Thyroid gland (tissue), 4 donors: ENCODE results near the gene UMODL1. TPM values are rescaled to one million over a fixed set of nuclear protein-coding genes. Genes with fewer than 3 reads are reported as not detected.

Source experiments
- DNase-seq, 2 donors: peaks; one replicate each; pipeline ENCODE4 v3.0.0-alpha.2; 2019
- H3K27ac ChIP-seq, 3 donors: fragments of 200-600 bp; sonication (generic); 1 replicate in 2 of 3; 2 replicates in 1 of 3; pipeline ENCODE4 v1.5.1; 2016 to 2019; ENCODE audit warnings: mild to moderate bottlenecking in 1 of 3, moderate library complexity in 1 of 3
- H3K27me3 ChIP-seq: fragments of 200-600 bp; sonication (generic); one replicate; pipeline ENCODE4 v1.5.1; 2019
- H3K36me3 ChIP-seq, 2 donors: fragments of 200-600 bp; sonication (generic); one replicate each; pipeline ENCODE4 v1.5.1; 2016 to 2019
- H3K4me1 ChIP-seq, 2 donors: fragments of 200-600 bp; sonication (generic); one replicate each; pipeline ENCODE4 v1.5.1; 2017 to 2019
- H3K4me3 ChIP-seq, 3 donors: fragments of 200-600 bp; sonication (generic); replicated peaks in 1 of 3; 1 replicate in 2 of 3; 2 replicates in 1 of 3; pipeline ENCODE4 v1.5.1; 2016; ENCODE audit warnings: mild to moderate bottlenecking in 1 of 3
- H3K9me3 ChIP-seq: fragments of 200-600 bp; sonication (generic); one replicate; pipeline ENCODE4 v1.5.1; 2017
- CTCF ChIP-seq, 6 experiments: fragments of 200-600 bp in 3 of 6; fragments of 450-650 bp in 3 of 6; sonication (generic) in 3 of 6; IDR thresholded peaks; one replicate each; pipeline ENCODE4 v1.5.1; 2016 to 2019; ENCODE audit warnings: antibody characterized with exemption in 6 of 6, mild to moderate bottlenecking in 2 of 6, inconsistent platforms in 1 of 6, moderate library complexity in 1 of 6
- POLR2A ChIP-seq, 2 donors: fragments of 450-650 bp; IDR thresholded peaks; one replicate each; pipeline ENCODE4 v1.6.1; 2017; ENCODE audit warnings: antibody characterized with exemption in 2 of 2, mild to moderate bottlenecking in 2 of 2, moderate library complexity in 1 of 2
- WGBS, 2 donors: methylation state at CpG; one replicate each; pipeline ENCODE4 v1.1.5; 2017; 5-methylcytosine and 5-hydroxymethylcytosine counted together
- intact Hi-C: fragments of 100-400 bp; cut with DNase I; formaldehyde crosslinking; loops from one replicate; pipeline ENCODE4 v1.15.1; 2023
- total RNA-seq, 4 donors: library from RNA; depleted of rRNA; stranded (reverse); fragments of >200 nt; gene quantifications; one replicate each; pipeline ENCODE4 v1.2.3, GENCODE V29; 2016

UMODL1 gene
- total RNA-seq, 4 donors from 2014 or later: not detected

- Histone ChIP-seq H3K4me3 (no peak overlapping the region), H3K9me3 (no peaks in the 10 kb centered on the region), H3K27ac (no peak overlapping the region), H3K36me3 (no peaks in the 10 kb centered on the region), H3K4me1 (peaks cover 0 to 10% of the 10 kb centered on the region in 2 donors), H3K27me3 (no peaks in the 10 kb centered on the region)
- intact Hi-C loops: no loop called here
- no peak for DNase-seq
- WGBS, 2 donors: 57 to 61% methylated on average over 2 of the region's 2 CpGs
- TF ChIP-seq POLR2A (IDR thresholded peaks at IDR 0.05) (no peak), CTCF (IDR thresholded peaks at IDR 0.05) (no peak)
Measured at GRCh38 chr21:42186591-42186990, 115.5 kb downstream of the UMODL1 start.

GRCh38 chr21:42187976-42188653 lies 117.0 kb downstream of the UMODL1 start:
- TF ChIP-seq POLR2A (IDR thresholded peaks at IDR 0.05) (no peak), CTCF (IDR thresholded peaks at IDR 0.05) (no peak)
- 69 to 75% methylated on average over 8 of the region's 8 CpGs for WGBS, 2 donors
- no peaks in the 10 kb centered on the region for H3K36me3 ChIP-seq
- peak in 1 of 2 donors; percentile 11 for DNase-seq
- H3K9me3 ChIP-seq: no peaks in the 10 kb centered on the region
- H3K4me1 ChIP-seq: peaks cover 0 to 10% of the 10 kb centered on the region in 2 donors
- H3K4me3 ChIP-seq: no peak overlapping the region
- intact Hi-C loops: no loop called here
- no peaks in the 10 kb centered on the region for H3K27me3 ChIP-seq
- peak overlapping the region in 2 of 3 donors; percentile 3 to 10 for H3K27ac ChIP-seq

GRCh38 chr21:42188663-42189062 lies 117.5 kb downstream of the UMODL1 start:
- no peak for TF ChIP-seq POLR2A (IDR thresholded peaks at IDR 0.05)
- no peak for TF ChIP-seq CTCF (IDR thresholded peaks at IDR 0.05)
- intact Hi-C loops: no loop called here
- no peak for DNase-seq
- WGBS, 2 donors: 80 to 92% methylated on average over 4 of the region's 4 CpGs
- H3K36me3 ChIP-seq: no peaks in the 10 kb centered on the region
- H3K27ac ChIP-seq: no peak overlapping the region
- H3K4me3 ChIP-seq: no peak overlapping the region
- H3K4me1 ChIP-seq: peaks cover 0 to 10% of the 10 kb centered on the region in 2 donors
- H3K9me3 ChIP-seq: no peaks in the 10 kb centered on the region
- no peaks in the 10 kb centered on the region for H3K27me3 ChIP-seq

- intact Hi-C loops: no loop called here
- 88 to 97% methylated on average over 1 of the region's 1 CpG for WGBS, 2 donors
- Histone ChIP-seq H3K4me3 (no peak overlapping the region), H3K36me3 (no peaks in the 10 kb centered on the region), H3K4me1 (peaks cover 0 to 10% of the 10 kb centered on the region in 2 donors), H3K9me3 (no peaks in the 10 kb centered on the region), H3K27me3 (no peaks in the 10 kb centered on the region), H3K27ac (no peak overlapping the region)
- TF ChIP-seq POLR2A (IDR thresholded peaks at IDR 0.05): no peak
- no peak for TF ChIP-seq CTCF (IDR thresholded peaks at IDR 0.05)
- DNase-seq: no peak
Measured at GRCh38 chr21:42189431-42189830, 118.3 kb downstream of the UMODL1 start.

- H3K27ac ChIP-seq: no peak overlapping the region
- H3K9me3 ChIP-seq: no peaks in the 10 kb centered on the region
- H3K4me3 ChIP-seq: no peak overlapping the region
- no peaks in the 10 kb centered on the region for H3K27me3 ChIP-seq
- H3K36me3 ChIP-seq: no peaks in the 10 kb centered on the region
- WGBS, 2 donors: 80 to 91% methylated on average over 11 of the region's 11 CpGs
- intact Hi-C loops: no loop called here
- no peak for DNase-seq
- TF ChIP-seq CTCF (IDR thresholded peaks at IDR 0.05): no peak
- no peak for TF ChIP-seq POLR2A (IDR thresholded peaks at IDR 0.05)
- H3K4me1 ChIP-seq: peaks cover 0 to 10% of the 10 kb centered on the region in 2 donors
Measured at GRCh38 chr21:42189860-42190485, 118.9 kb downstream of the UMODL1 start.
